Adrenal gland (tissue), 12 donors: ENCODE results near the gene MAP3K2. TPM values are rescaled to one million over a fixed set of nuclear protein-coding genes. Genes with fewer than 3 reads are reported as not detected.

ENCODE experiments used
- DNase-seq, 7 donors: peaks; one replicate each; pipeline ENCODE4 v3.0.0-alpha.2; 2019 to 2020
- H3K27ac ChIP-seq, 5 donors: fragments of 200-600 bp; sonication (generic) in 4 of 5; 1 replicate in 3 of 5; 2 replicates in 2 of 5; pipeline versions ENCODE4 v1.5.1 to v1.8.0; 2016 to 2020; ENCODE audit warnings: mild to moderate bottlenecking in 1 of 5
- H3K27me3 ChIP-seq: fragments of 200-600 bp; 2 replicates; pipeline ENCODE4 v1.8.0; 2021
- H3K36me3 ChIP-seq, 2 donors: fragments of 200-600 bp; replicated peaks in 1 of 2; 1 replicate in 1 of 2; 2 replicates in 1 of 2; pipeline versions ENCODE4 v1.5.1 to v1.8.0; 2018 to 2022
- H3K4me1 ChIP-seq, 2 donors: fragments of 200-600 bp; replicated peaks in 1 of 2; 1 replicate in 1 of 2; 2 replicates in 1 of 2; pipeline versions ENCODE4 v1.5.1 to v1.8.0; 2018 to 2021
- H3K4me3 ChIP-seq, 4 donors: fragments of 200-600 bp; sonication (generic) in 3 of 4; one replicate each; pipeline ENCODE4 v1.5.1; 2016 to 2018
- H3K9me3 ChIP-seq, 3 donors: fragments of 200-600 bp; sonication (generic) in 1 of 3; replicated peaks in 1 of 3; 1 replicate in 2 of 3; 2 replicates in 1 of 3; pipeline versions ENCODE4 v1.5.1 to v1.8.0; 2016 to 2021
- CTCF ChIP-seq, 6 experiments: fragments of 450-650 bp in 4 of 6; fragments of 200-600 bp in 2 of 6; sonication (generic) in 1 of 6; IDR thresholded peaks; 1 replicate in 5 of 6; 2 replicates in 1 of 6; pipeline versions ENCODE4 v1.5.1 to v1.8.0; 2016 to 2021; ENCODE audit warnings: antibody characterized with exemption in 6 of 6, mild to moderate bottlenecking in 2 of 6, moderate library complexity in 1 of 6
- POLR2A ChIP-seq, 2 donors: fragments of 450-650 bp; IDR thresholded peaks; one replicate each; pipeline ENCODE4 v1.6.1; 2017; ENCODE audit warnings: antibody characterized with exemption in 2 of 2, mild to moderate bottlenecking in 2 of 2, moderate library complexity in 1 of 2
- WGBS, 4 donors: extraction: QIAGEN DNeasy Blood & Tissue Kit in 2 of 4; methylation state at CpG; one replicate each; pipeline versions ENCODE4 v1.1.5 to v1.1.7; 2013 to 2017; 5-methylcytosine and 5-hydroxymethylcytosine counted together
- intact Hi-C, 2 donors: fragments of 100-400 bp; cut with DNase I; formaldehyde crosslinking; loops; one replicate each; pipeline versions ENCODE4 v1.14.1 to v1.15.0; 2022 to 2023
- polyA plus RNA-seq, 3 donors: library from polyadenylated mRNA; stranded (reverse); fragments of 200-250 nt in 2 of 3; fragments of 350-450 nt in 1 of 3; fragmentation: Illumina TruSeq in 1 of 3; extraction: RNeasy Lipid Tissue Mini Kit (QIAGEN cat#74804) in 1 of 3; gene quantifications; one replicate each; pipeline ENCODE4 v1.2.3, GENCODE V29; 2013 to 2014
- total RNA-seq, 9 donors: library from RNA; depleted of rRNA in 4 of 9; stranded (reverse); fragments of >200 nt in 4 of 9; fragments of 120-200 nt in 1 of 9; fragmentation: NEBNext Ultra II Directional in 1 of 9; extraction: Animal tissue kit (Norgen Biotek cat#: 25700) in 1 of 9; gene quantifications; one replicate each; pipeline versions ENCODE4 v1.1.0 to v1.2.4, GENCODE V29; 2013 to 2023
- donor health status: healthy with polysubstance abuse.
- donor health status: Bipolar disorder and iron deficiency.
- donor health status: DM: yes; HTN: yes; CAD: no.
- donor health status: DM: no; HTN: no; CAD: no.
- donor health status: DM: no; HTN: no; CAD: no.
- donor health status: DM: yes; HTN: yes; CAD: no.

MAP3K2 gene
- total and polyA plus RNA-seq, 12 donors = 4.2 to 91.6 (median 49.2) TPM

DNA sequence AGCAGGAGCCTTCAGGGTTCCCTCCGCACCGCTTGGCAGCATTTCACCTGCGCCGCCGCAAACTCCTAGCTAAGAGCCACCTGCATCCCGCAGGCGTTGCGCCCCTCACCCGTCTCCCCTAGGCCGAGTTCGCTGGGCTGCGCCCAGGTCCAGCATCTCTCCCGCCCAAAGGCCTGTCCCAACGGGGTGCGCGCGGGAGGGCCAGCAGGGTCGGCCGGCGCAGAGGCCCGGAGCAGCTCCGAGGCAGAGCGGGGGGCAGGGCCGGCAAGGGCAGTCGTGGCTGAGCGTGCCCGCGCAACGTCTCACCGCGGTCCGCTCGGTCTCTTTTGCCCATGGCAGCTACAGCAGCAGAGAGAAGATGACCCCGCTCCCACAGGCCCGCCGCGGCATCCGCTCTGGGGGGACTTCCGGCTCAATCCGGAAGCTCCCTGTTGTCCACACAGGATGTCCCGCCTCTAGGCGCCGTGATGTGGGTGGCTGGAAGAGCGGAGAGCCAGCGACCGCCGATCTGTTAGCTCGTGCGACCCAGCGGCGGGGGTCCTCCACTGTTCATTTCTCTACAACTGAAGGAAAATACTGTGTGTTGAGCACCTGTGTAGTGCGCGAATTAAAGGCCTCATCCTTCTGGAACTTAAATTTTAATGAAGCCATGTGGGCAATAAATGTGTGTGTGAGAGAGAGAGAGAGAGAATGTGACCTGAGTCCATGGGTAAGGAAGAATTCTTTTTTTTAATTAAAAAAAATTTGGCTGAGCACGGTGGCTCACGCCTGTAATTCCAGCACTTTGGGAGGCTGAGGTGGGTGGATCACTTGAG is 93.8 kb downstream of the MAP3K2 start, which contains the start of gene ERCC3:
Gene ERCC3 (minus strand): TSS at position 397 of the 815 bp plus-strand sequence. CDS start 63 bp downstream, at position 334.
- Histone ChIP-seq H3K9me3 (no peaks in the 10 kb centered on the region), H3K4me3 (peak within 1 kb of the TSS; percentile 27 to 99 (median 96)), H3K27me3 (no peaks in the 10 kb centered on the region), H3K27ac (peak within 1 kb of the TSS in 4 of 5 donors; percentile 54 to 90 (median 72)), H3K36me3 (peaks cover 0 to 38% of the 10 kb centered on the region in 2 donors), H3K4me1 (peaks cover 7 to 16% of the 10 kb centered on the region in 2 donors)
- TF ChIP-seq POLR2A (IDR thresholded peaks at IDR 0.05) = peak in 1 of 2 donors; percentile 29
- TF ChIP-seq CTCF (IDR thresholded peaks at IDR 0.05) = no peak
- intact Hi-C loops = loop anchor here (10.0 kb wide), 2 partner anchors 229 to 249 kb away; no protein-coding TSS in a partner anchor
- peak; percentile 69 to 85 (median 81) for DNase-seq
- 0 to 1% (median 0%) methylated on average over 30 to 55 of the region's 55 CpGs for WGBS, 4 donors

- DNase-seq = no peak
- peak overlapping the region; percentile 27 to 99 (median 96) for H3K4me3 ChIP-seq
- peaks cover 0 to 44% of the 10 kb centered on the region in 2 donors for H3K36me3 ChIP-seq
- intact Hi-C loops = loop anchor here (10.0 kb wide), 2 partner anchors 229 to 249 kb away; no protein-coding TSS in a partner anchor
- H3K4me1 ChIP-seq = peaks cover 7 to 16% of the 10 kb centered on the region in 2 donors
- WGBS, 4 donors = 9 to 24% (median 12%) methylated on average over 7 to 13 of the region's 13 CpGs
- H3K9me3 ChIP-seq = no peaks in the 10 kb centered on the region
- TF ChIP-seq POLR2A (IDR thresholded peaks at IDR 0.05) = no peak
- TF ChIP-seq CTCF (IDR thresholded peaks at IDR 0.05) = no peak
- H3K27ac ChIP-seq = peak overlapping the region in 4 of 5 donors; percentile 54 to 90 (median 72)
- H3K27me3 ChIP-seq = no peaks in the 10 kb centered on the region
Measured at GRCh38 chr2:127293386-127293747, 94.4 kb downstream of the MAP3K2 start.

DNA sequence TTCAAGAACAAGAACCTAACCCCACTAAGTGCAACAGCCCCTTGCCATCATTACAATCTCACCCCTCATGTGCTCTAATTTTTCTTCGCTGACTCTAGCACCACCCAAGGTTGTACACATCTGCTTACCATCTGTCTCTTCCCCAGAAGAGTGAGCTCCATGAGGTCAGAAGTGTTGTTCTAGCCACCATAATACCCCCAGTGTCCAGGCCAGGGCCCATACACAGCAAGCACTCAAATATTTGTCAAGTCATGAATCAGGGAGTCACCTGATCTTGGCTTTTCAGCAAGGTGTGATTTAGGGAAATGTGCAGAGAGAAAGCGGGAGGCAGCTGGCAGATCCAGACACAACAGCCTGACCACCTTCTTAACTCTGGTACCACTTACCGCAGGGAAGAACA is 99.5 kb downstream of the MAP3K2 start:
- H3K27me3 ChIP-seq = no peaks in the 10 kb centered on the region
- no peak overlapping the region for H3K27ac ChIP-seq
- DNase-seq = no peak
- peaks cover 5 to 8% of the 10 kb centered on the region in 2 donors for H3K4me1 ChIP-seq
- no peaks in the 10 kb centered on the region for H3K9me3 ChIP-seq
- no peak for TF ChIP-seq CTCF (IDR thresholded peaks at IDR 0.05)
- TF ChIP-seq POLR2A (IDR thresholded peaks at IDR 0.05) = no peak
- intact Hi-C loops = no loop called here
- peaks cover 0 to 94% of the 10 kb centered on the region in 2 donors for H3K36me3 ChIP-seq
- no peak overlapping the region for H3K4me3 ChIP-seq
- WGBS, 4 donors = 94 to 97% (median 96%) methylated on average over 3 of the region's 3 CpGs

DNA sequence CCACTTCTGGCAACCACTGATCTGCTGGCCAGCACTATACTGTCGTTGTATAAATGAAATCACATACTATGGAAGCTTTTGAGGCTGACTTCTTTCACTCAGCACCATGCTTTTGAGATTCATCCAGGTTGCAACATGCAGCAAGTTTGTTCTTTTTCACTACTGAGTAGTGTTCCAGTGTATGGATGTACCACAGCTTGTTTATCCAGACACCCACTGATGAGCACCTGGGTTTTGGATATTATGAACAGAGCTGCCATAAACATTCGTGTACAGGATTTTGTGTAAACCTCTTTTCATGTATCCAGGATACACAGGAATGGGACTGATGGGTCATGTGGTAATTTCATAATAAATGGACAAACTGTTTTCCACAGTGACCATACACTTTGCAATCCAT is 104.5 kb downstream of the MAP3K2 start:
- intact Hi-C loops = no loop called here
- Histone ChIP-seq H3K36me3 (peaks cover 0 to 82% of the 10 kb centered on the region in 2 donors), H3K4me3 (no peak overlapping the region), H3K9me3 (no peaks in the 10 kb centered on the region), H3K27ac (no peak overlapping the region), H3K4me1 (no peaks in the 10 kb centered on the region), H3K27me3 (no peaks in the 10 kb centered on the region)
- no peak for DNase-seq
- no peak for TF ChIP-seq POLR2A (IDR thresholded peaks at IDR 0.05)
- no peak for TF ChIP-seq CTCF (IDR thresholded peaks at IDR 0.05)
- 94 to 100% (median 98%) methylated on average over 2 of the region's 2 CpGs for WGBS, 4 donors
